ENCODE results near the gene PGGHG.
"Not testable (repeated sequence)": the region's sequence is repeated elsewhere in the genome, so short reads cannot be mapped to it uniquely, and the experiment has no call there.

GRCh38 chr11:328516-329100, 39.7 kb downstream of the PGGHG start:
- not testable (repeated sequence) for TF ChIP-seq CTCF, POLR2A (IDR thresholded peaks at IDR 0.05)

All from body of pancreas (tissue), 4 donors.